ENCODE results near the gene RARG.

Gene RARG

DNA sequence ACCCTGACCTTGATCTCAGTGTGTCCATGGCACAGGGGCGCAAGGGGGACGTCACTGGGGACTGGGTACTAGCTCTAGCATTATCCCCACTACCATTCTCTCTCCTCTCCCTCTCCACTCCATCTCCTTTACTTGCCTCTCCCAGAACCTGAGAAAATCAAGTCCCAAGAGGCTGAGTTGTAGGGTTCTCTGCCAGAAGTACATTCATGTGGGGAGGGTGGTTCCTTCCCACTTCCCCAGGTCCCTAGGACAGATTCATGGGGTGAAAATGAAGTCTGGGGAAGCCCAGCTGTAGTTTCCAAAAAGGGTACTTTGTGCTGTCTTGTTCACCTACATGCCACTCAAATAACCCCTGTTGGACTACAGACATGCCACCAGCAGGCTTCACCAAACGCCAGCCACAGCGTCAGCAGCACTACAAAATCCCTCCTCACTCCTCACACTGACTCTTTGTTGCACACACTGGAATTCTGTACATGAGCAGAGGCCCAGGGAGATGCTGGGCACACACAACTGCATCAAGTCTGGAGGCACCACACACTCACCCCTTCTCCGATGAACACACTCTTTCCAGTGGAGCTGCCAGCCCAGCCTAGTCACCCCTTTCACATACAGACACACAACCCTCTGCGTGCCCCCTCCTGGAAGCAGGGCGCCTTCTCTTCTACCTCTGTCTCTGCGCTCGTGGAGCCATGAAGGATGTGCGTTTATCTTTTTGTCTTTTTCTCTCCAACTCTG, 6.9 kb downstream of the RARG start:
- DNase-seq (ENCODE audit: low read depth): no peak
- in situ Hi-C loops (cut with HindIII; ENCODE audit: low sequenced_read_pairs): no loop called here
- TF ChIP-seq CTCF (IDR thresholded peaks at IDR 0.05; ENCODE audit: low read depth, low read length, missing control alignments): no peak
- H3K4me3 ChIP-seq (ENCODE audit: low read depth, low read length): no peak overlapping the region

- no peak for TF ChIP-seq CTCF (IDR thresholded peaks at IDR 0.05; ENCODE audit: low read depth, low read length, missing control alignments)
- H3K4me3 ChIP-seq (ENCODE audit: low read depth, low read length): no peak overlapping the region
- in situ Hi-C loops (cut with HindIII; ENCODE audit: low sequenced_read_pairs): no loop called here
Measured at GRCh38 chr12:53224061-53224896, 7.7 kb downstream of the RARG start.

DNA sequence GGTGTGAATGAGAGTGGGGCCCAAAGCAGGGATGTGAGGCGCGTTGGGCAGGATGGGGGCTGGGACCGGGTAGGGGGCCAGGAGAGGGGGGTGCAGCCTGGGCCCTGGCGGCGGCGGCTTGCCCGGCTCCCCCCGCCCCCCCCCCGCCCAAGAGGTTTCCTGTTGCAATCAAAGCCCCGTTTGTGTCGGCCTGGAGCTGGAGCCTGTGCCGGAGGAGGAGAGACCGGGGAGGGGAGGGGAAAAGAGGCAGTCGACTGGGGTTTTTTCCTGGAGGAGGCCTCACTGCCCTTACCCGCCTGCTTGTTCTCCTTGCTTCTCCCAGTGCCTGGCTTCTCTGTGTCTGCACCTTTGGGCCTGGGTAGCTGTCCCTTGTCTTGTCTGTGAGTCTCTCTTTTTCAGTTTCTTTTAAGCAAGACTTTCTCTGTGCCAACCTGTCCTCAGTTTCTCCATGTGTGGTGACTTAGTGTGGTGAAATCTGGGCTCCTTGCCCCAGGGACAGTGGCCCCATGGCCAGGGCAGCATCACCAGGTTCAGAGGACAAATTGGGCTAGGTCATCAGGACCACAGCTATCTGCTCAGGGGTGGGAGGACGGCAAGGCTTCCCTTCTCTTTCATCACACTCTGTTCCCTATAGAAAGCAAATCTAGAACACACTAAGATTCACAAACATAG, 8.5 kb downstream of the RARG start:
- no peak for TF ChIP-seq CTCF (IDR thresholded peaks at IDR 0.05; ENCODE audit: low read depth, low read length, missing control alignments)
- DNase-seq (ENCODE audit: low read depth): no peak
- no peak overlapping the region for H3K4me3 ChIP-seq (ENCODE audit: low read depth, low read length)
- in situ Hi-C loops (cut with HindIII; ENCODE audit: low sequenced_read_pairs): no loop called here

More at GRCh38 chr12:53224061-53224896, 7.7 kb downstream of the RARG start:
- no peak for DNase-seq (ENCODE audit: low read depth)

- no peak overlapping the region for H3K4me3 ChIP-seq (ENCODE audit: low read depth, low read length)
- in situ Hi-C loops (cut with HindIII; ENCODE audit: low sequenced_read_pairs): no loop called here
- TF ChIP-seq CTCF (IDR thresholded peaks at IDR 0.05; ENCODE audit: low read depth, low read length, missing control alignments): no peak
- DNase-seq (ENCODE audit: low read depth): no peak
Measured at GRCh38 chr12:53222806-53223261, 9.2 kb downstream of the RARG start.

DNA sequence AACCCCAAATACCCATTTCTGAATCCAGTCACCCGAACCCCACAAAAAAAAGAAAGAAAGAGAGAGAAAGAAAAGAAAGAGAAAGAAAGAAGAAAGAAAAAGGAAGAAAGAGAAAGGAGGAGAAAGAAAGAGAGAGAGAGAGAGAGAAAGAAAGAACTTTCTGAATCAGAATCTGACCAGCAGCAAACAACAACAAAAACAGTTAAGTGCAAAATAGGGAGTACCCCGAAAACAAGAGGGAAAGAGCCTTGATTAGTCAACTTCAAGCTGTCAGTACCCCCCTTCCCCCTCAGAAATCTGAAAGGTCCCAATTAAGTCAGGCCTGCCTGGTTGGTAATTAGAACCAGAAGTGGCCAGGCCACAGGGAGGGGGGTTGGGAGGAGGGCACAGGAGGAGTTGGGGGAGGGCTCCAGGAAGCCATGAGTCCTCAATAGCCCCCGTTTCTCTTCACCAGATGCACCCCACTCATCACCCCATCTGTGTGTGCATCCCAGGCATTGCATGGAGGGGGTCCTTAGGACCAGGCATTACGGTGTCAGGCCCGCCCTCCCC, 9.8 kb downstream of the RARG start:
- no peak for DNase-seq (ENCODE audit: low read depth)
- no peak for TF ChIP-seq CTCF (IDR thresholded peaks at IDR 0.05; ENCODE audit: low read depth, low read length, missing control alignments)
- in situ Hi-C loops (cut with HindIII; ENCODE audit: low sequenced_read_pairs): no loop called here
- H3K4me3 ChIP-seq (ENCODE audit: low read depth, low read length): no peak overlapping the region

All from astrocyte of the cerebellum (primary cell).